HEK293 (cell line): Measurements from ENCODE around the gene AOAH.

ENCODE experiments used
- GLIS1 ChIP-seq: fragments of 450-650 bp; formaldehyde crosslinking; IDR thresholded peaks from 2 replicates; pipeline ENCODE4 v1.5.1; 2016; ENCODE audit warnings: missing biosample characterization, missing genetic modification characterization
- GLIS2 ChIP-seq: fragments of 450-650 bp; formaldehyde crosslinking; IDR thresholded peaks from 2 replicates; pipeline ENCODE4 v1.5.1; 2016; ENCODE audit warnings: missing biosample characterization, missing genetic modification characterization
- KLF10 ChIP-seq: fragments of 450-650 bp; IDR thresholded peaks from 2 replicates; pipeline ENCODE4 v1.5.1; 2018; ENCODE audit warnings: missing biosample characterization, mild to moderate bottlenecking, missing genetic modification characterization
- KLF9 ChIP-seq: fragments of 450-650 bp; formaldehyde crosslinking; IDR thresholded peaks from 2 replicates; pipeline ENCODE4 v1.5.1; 2016; ENCODE audit warnings: missing biosample characterization, missing genetic modification characterization, low read depth
- SP2 ChIP-seq: fragments of 450-650 bp; formaldehyde crosslinking; IDR thresholded peaks from 2 replicates; pipeline ENCODE4 v1.5.1; 2016; ENCODE audit warnings: missing biosample characterization, missing genetic modification characterization
- ZBTB17 ChIP-seq: fragments of 450-650 bp; formaldehyde crosslinking; IDR thresholded peaks from 2 replicates; pipeline ENCODE4 v1.5.1; 2016; ENCODE audit warnings: missing biosample characterization, missing genetic modification characterization
- ZBTB21 ChIP-seq: fragments of 450-650 bp; formaldehyde crosslinking; IDR thresholded peaks from 2 replicates; pipeline ENCODE4 v1.5.1; 2017; ENCODE audit warnings: missing biosample characterization, missing genetic modification characterization
- ZFP37 ChIP-seq: fragments of 450-650 bp; formaldehyde crosslinking; IDR thresholded peaks from 2 replicates; pipeline ENCODE4 v1.5.1; 2016; ENCODE audit warnings: missing biosample characterization, missing genetic modification characterization
- ZNF184 ChIP-seq: fragments of 450-650 bp; IDR thresholded peaks from 2 replicates; pipeline ENCODE4 v1.5.1; 2018; ENCODE audit warnings: missing biosample characterization, mild to moderate bottlenecking, missing genetic modification characterization
- ZNF660 ChIP-seq: fragments of 450-650 bp; IDR thresholded peaks from 2 replicates; pipeline ENCODE4 v1.5.1; 2018; ENCODE audit warnings: missing biosample characterization, mild to moderate bottlenecking, missing genetic modification characterization
- ZNF830 ChIP-seq: fragments of 450-650 bp; IDR thresholded peaks from 2 replicates; pipeline ENCODE4 v1.5.0; 2018; ENCODE audit warnings: missing biosample characterization, missing genetic modification characterization, low read depth, mild to moderate bottlenecking, moderate library complexity
- TF ChIP-seq, protein P1 (sequence below): fragments of 450-650 bp; formaldehyde crosslinking; IDR thresholded peaks from 2 replicates; pipeline ENCODE4 v1.5.1; 2016; ENCODE audit warnings: missing biosample characterization, missing genetic modification characterization
- TF ChIP-seq, protein P2 (sequence below): fragments of 450-650 bp; formaldehyde crosslinking; IDR thresholded peaks from 2 replicates; pipeline ENCODE4 v1.5.1; 2016; ENCODE audit warnings: missing biosample characterization, missing genetic modification characterization

DNA sequence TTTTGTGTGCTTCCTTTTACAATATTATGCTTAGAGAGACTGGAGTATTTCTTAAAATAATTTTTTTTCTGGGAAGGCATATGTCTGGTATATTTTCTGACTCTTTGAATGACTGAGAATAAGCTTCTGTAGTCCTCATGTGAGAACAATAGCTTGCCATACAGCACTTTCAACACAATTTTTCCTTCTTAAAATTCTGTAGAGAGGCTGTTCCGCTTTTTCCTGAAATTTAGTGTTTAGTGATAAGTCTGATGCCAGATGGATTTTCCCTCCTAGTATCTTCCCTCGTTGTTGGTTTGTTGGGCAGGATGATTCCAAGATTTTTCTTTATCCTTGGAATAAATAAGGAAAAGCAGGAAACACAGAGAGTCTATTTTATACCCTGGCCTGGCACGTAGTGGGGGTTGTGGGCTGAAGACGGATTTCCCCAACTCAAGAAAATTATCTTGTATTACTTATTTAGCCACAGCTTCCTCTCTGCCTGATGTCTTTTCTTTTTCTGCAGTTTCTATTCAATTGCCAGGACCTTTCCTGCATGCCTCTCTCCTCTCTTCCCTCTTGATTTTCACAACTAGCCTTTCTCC, 111.2 kb downstream of the AOAH start:
- TF ChIP-seq ZNF184 (tag by site-specific recombination) (no peak), GLIS1 (tag by site-specific recombination) (no peak), KLF10 (tag by site-specific recombination) (no peak), KLF9 (no peak), GLIS2 (tag by site-specific recombination) (no peak), ZFP37 (tag by site-specific recombination) (no peak), ZBTB17 (tag by site-specific recombination) (no peak), ZNF660 (tag by site-specific recombination) (no peak), SP2 (tag by site-specific recombination) (no peak), ZNF830 (tag by site-specific recombination) (no peak), ZBTB21 (no peak)
- TF ChIP-seq, protein P1, sequence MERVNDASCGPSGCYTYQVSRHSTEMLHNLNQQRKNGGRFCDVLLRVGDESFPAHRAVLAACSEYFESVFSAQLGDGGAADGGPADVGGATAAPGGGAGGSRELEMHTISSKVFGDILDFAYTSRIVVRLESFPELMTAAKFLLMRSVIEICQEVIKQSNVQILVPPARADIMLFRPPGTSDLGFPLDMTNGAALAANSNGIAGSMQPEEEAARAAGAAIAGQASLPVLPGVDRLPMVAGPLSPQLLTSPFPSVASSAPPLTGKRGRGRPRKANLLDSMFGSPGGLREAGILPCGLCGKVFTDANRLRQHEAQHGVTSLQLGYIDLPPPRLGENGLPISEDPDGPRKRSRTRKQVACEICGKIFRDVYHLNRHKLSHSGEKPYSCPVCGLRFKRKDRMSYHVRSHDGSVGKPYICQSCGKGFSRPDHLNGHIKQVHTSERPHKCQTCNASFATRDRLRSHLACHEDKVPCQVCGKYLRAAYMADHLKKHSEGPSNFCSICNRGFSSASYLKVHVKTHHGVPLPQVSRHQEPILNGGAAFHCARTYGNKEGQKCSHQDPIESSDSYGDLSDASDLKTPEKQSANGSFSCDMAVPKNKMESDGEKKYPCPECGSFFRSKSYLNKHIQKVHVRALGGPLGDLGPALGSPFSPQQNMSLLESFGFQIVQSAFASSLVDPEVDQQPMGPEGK, result no peak
- TF ChIP-seq, protein P2, sequence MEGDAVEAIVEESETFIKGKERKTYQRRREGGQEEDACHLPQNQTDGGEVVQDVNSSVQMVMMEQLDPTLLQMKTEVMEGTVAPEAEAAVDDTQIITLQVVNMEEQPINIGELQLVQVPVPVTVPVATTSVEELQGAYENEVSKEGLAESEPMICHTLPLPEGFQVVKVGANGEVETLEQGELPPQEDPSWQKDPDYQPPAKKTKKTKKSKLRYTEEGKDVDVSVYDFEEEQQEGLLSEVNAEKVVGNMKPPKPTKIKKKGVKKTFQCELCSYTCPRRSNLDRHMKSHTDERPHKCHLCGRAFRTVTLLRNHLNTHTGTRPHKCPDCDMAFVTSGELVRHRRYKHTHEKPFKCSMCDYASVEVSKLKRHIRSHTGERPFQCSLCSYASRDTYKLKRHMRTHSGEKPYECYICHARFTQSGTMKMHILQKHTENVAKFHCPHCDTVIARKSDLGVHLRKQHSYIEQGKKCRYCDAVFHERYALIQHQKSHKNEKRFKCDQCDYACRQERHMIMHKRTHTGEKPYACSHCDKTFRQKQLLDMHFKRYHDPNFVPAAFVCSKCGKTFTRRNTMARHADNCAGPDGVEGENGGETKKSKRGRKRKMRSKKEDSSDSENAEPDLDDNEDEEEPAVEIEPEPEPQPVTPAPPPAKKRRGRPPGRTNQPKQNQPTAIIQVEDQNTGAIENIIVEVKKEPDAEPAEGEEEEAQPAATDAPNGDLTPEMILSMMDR (tag by site-specific recombination), result no peak
